ENCODE measurements around the gene MRPL53.

- no peak for TF ChIP-seq YY1 (IDR thresholded peaks at IDR 0.05; ENCODE audit: insufficient read depth, insufficient read length)
- no peak for TF ChIP-seq SUZ12 (IDR thresholded peaks at IDR 0.05; ENCODE audit: extremely low read depth, insufficient read depth, insufficient read length)
These were observed 34.2 kb downstream of the MRPL53 start for GRCh38 chr2:74438248-74438647.

Measured in NT2/D1 (cell line).